ENCODE measurements around the gene ERVFRD-1. TPM values are rescaled to one million over a fixed set of nuclear protein-coding genes. Genes with fewer than 3 reads are reported as not detected.

The ERVFRD-1 gene
- total RNA-seq, 1 donor from 2014 or later: not detected

GRCh38 chr6:11108726-11109125 lies 2.8 kb downstream of the ERVFRD-1 start:
- Mint-ChIP-seq H3K4me3 (ENCODE audit: unreplicated experiment) (no peak overlapping the region), H3K36me3 (ENCODE audit: unreplicated experiment) (peaks cover 3% of the 10 kb centered on the region), H3K27me3 (ENCODE audit: unreplicated experiment) (no peaks in the 10 kb centered on the region), H3K9me3 (ENCODE audit: unreplicated experiment) (peaks cover 2% of the 10 kb centered on the region), H3K27ac (ENCODE audit: unreplicated experiment) (no peak overlapping the region), H3K4me1 (ENCODE audit: low read depth, unreplicated experiment) (peaks cover 12% of the 10 kb centered on the region)
- TF ChIP-seq CTCF (IDR thresholded peaks at IDR 0.05; ENCODE audit: partially characterized antibody, unreplicated experiment): no peak
- DNase-seq: no peak

GRCh38 chr6:11103065-11103464 lies 8.5 kb downstream of the ERVFRD-1 start:
- no peak for DNase-seq
- H3K27me3 Mint-ChIP-seq (ENCODE audit: unreplicated experiment): peaks cover 2% of the 10 kb centered on the region
- H3K4me3 Mint-ChIP-seq (ENCODE audit: unreplicated experiment): no peak overlapping the region
- H3K27ac Mint-ChIP-seq (ENCODE audit: unreplicated experiment): no peak overlapping the region
- peaks cover 6% of the 10 kb centered on the region for H3K9me3 Mint-ChIP-seq (ENCODE audit: unreplicated experiment)
- peaks cover 10% of the 10 kb centered on the region for H3K4me1 Mint-ChIP-seq (ENCODE audit: low read depth, unreplicated experiment)
- TF ChIP-seq CTCF (IDR thresholded peaks at IDR 0.05; ENCODE audit: partially characterized antibody, unreplicated experiment): no peak
- peaks cover 7% of the 10 kb centered on the region for H3K36me3 Mint-ChIP-seq (ENCODE audit: unreplicated experiment)

GRCh38 chr6:11101417-11101816 lies 10.1 kb downstream of the ERVFRD-1 start:
- H3K27ac Mint-ChIP-seq (ENCODE audit: unreplicated experiment): no peak overlapping the region
- DNase-seq: no peak
- peaks cover 4% of the 10 kb centered on the region for H3K9me3 Mint-ChIP-seq (ENCODE audit: unreplicated experiment)
- H3K36me3 Mint-ChIP-seq (ENCODE audit: unreplicated experiment): peaks cover 7% of the 10 kb centered on the region
- H3K27me3 Mint-ChIP-seq (ENCODE audit: unreplicated experiment): peaks cover 2% of the 10 kb centered on the region
- no peak for TF ChIP-seq CTCF (IDR thresholded peaks at IDR 0.05; ENCODE audit: partially characterized antibody, unreplicated experiment)
- no peak overlapping the region for H3K4me3 Mint-ChIP-seq (ENCODE audit: unreplicated experiment)
- H3K4me1 Mint-ChIP-seq (ENCODE audit: low read depth, unreplicated experiment): peaks cover 1% of the 10 kb centered on the region

GRCh38 chr6:11098004-11098403 lies 13.5 kb downstream of the ERVFRD-1 start:
- Mint-ChIP-seq H3K27ac (ENCODE audit: unreplicated experiment) (no peak overlapping the region), H3K4me1 (ENCODE audit: low read depth, unreplicated experiment) (peaks cover 6% of the 10 kb centered on the region), H3K9me3 (ENCODE audit: unreplicated experiment) (peaks cover 9% of the 10 kb centered on the region), H3K27me3 (ENCODE audit: unreplicated experiment) (peaks cover 7% of the 10 kb centered on the region), H3K36me3 (ENCODE audit: unreplicated experiment) (peaks cover 7% of the 10 kb centered on the region), H3K4me3 (ENCODE audit: unreplicated experiment) (no peak overlapping the region)
- DNase-seq: no peak
- TF ChIP-seq CTCF (IDR thresholded peaks at IDR 0.05; ENCODE audit: partially characterized antibody, unreplicated experiment): no peak

GRCh38 chr6:11097476-11097875 lies 14.0 kb downstream of the ERVFRD-1 start:
- Mint-ChIP-seq H3K36me3 (ENCODE audit: unreplicated experiment) (peaks cover 7% of the 10 kb centered on the region), H3K4me1 (ENCODE audit: low read depth, unreplicated experiment) (peaks cover 6% of the 10 kb centered on the region), H3K9me3 (ENCODE audit: unreplicated experiment) (peaks cover 11% of the 10 kb centered on the region), H3K4me3 (ENCODE audit: unreplicated experiment) (no peak overlapping the region), H3K27me3 (ENCODE audit: unreplicated experiment) (peaks cover 7% of the 10 kb centered on the region), H3K27ac (ENCODE audit: unreplicated experiment) (no peak overlapping the region)
- no peak for TF ChIP-seq CTCF (IDR thresholded peaks at IDR 0.05; ENCODE audit: partially characterized antibody, unreplicated experiment)
- DNase-seq: no peak

Measured in glutamatergic neuron (in vitro differentiated cells).